HepG2 (cell line): ENCODE measurements around the gene SMARCA2. TPM values are rescaled to one million over a fixed set of nuclear protein-coding genes. Genes with fewer than 3 reads are reported as not detected.

Experiments used
- ATAC-seq: fragments of 200-7000 bp; cut with Tn5 transposase; 3 replicates; pipeline ENCODE4 v1.9.1; 2020; ENCODE audit warnings: mild to moderate bottlenecking, moderate library complexity
- BruUV-seq: library from RNA; stranded (reverse); fragments of 400-500 nt; replicated peaks from 2 replicates; lab custom pipeline; 2021; lab: Mats Ljungman, UMichigan
- CTCF ChIA-PET: fragments of 300-600 bp; formaldehyde crosslinking; extraction: SDS; loops from one replicate; lab custom pipeline; 2021; ENCODE audit warnings: low total read pairs, inconsistent platforms, low intra/inter-chr PET ratio; lab: Yijun Ruan, JAX
- POLR2A ChIA-PET: fragments of 350-600 bp; sonication (Branson Sonifier 250); formaldehyde crosslinking; loops from one replicate; lab custom pipeline; 2020; ENCODE audit warnings: antibody characterized with exemption, inconsistent platforms; lab: Yijun Ruan, JAX
- DNase-seq: peaks from one replicate; pipeline ENCODE4 v3.0.0-alpha.2; 2015; ENCODE audit warnings: low spot score
- FAIRE-seq: peaks from 3 replicates; lab custom pipeline; 2011; peaks lifted over from hg19 to GRCh38; lab: Jason Lieb, UNC
- H2AFZ ChIP-seq: one replicate; pipeline ENCODE4 v1.6.1; 2011; ENCODE audit warnings: low read length, inconsistent platforms
- H3K27ac ChIP-seq: fragments of 300-600 bp; 3 replicates; pipeline ENCODE4 v1.8.0; 2011; ENCODE audit warnings: mixed run types, mild to moderate bottlenecking, mixed read lengths, low read length, inconsistent platforms; ENCODE audit not compliant: insufficient read depth; ENCODE audit errors: extremely low read length
- H3K27me3 ChIP-seq, 2 experiments: fragments of 200-600 bp in 1 of 2; 2 replicates in 1 of 2; 3 replicates in 1 of 2; pipeline versions ENCODE4 v1.6.0 to v1.8.0; 2011; ENCODE audit warnings: low read length in 2 of 2, mild to moderate bottlenecking in 2 of 2, moderate library complexity in 2 of 2, inconsistent platforms in 1 of 2; ENCODE audit not compliant: insufficient read depth in 2 of 2, control insufficient read depth in 1 of 2
- H3K36me3 ChIP-seq, 2 experiments: fragments of 200-600 bp in 1 of 2; replicated peaks in 1 of 2; 2 replicates in 1 of 2; 3 replicates in 1 of 2; pipeline versions ENCODE4 v1.5.1 to v1.8.0; 2011; ENCODE audit warnings: low read length in 2 of 2, inconsistent platforms in 1 of 2; ENCODE audit not compliant: insufficient read depth in 2 of 2, control insufficient read depth in 1 of 2
- H3K4me1 ChIP-seq: 2 replicates; pipeline ENCODE4 v1.5.1; 2012; ENCODE audit warnings: low read length, inconsistent platforms; ENCODE audit not compliant: insufficient read depth
- H3K4me2 ChIP-seq: 2 replicates; pipeline ENCODE4 v1.6.0; 2011; ENCODE audit warnings: low read depth, low read length, inconsistent platforms
- H3K4me3 ChIP-seq, 3 experiments: fragments of 200-600 bp in 1 of 3; sonication (generic), shearing (Covaris generic) in 1 of 3; replicated peaks in 1 of 3; 2 replicates each; pipeline ENCODE4 v1.5.1; 2011 to 2016; ENCODE audit warnings: low read length in 3 of 3, inconsistent platforms in 2 of 3, low read depth in 2 of 3, mild to moderate bottlenecking in 2 of 3, control low read depth in 1 of 3, mixed read lengths in 1 of 3; ENCODE audit not compliant: insufficient read depth in 1 of 3
- H3K79me2 ChIP-seq: one replicate; pipeline ENCODE4 v1.6.1; 2011; ENCODE audit warnings: low read length, inconsistent platforms; ENCODE audit not compliant: insufficient read depth
- H3K9ac ChIP-seq: 2 replicates; pipeline ENCODE4 v1.6.0; 2011; ENCODE audit warnings: mild to moderate bottlenecking, low read depth, low read length, inconsistent platforms; ENCODE audit not compliant: insufficient read depth
- H3K9me3 ChIP-seq: 2 replicates; pipeline ENCODE4 v1.5.1; 2012; ENCODE audit warnings: mild to moderate bottlenecking, low read length
- H4K20me1 ChIP-seq: 2 replicates; pipeline ENCODE4 v1.6.0; 2011; ENCODE audit warnings: inconsistent platforms, mild to moderate bottlenecking, low read length, moderate library complexity; ENCODE audit not compliant: insufficient read depth
- GATAD2A ChIP-seq: IDR thresholded peaks from 2 replicates; pipeline ENCODE4 v1.6.1; 2016
- GLI4 ChIP-seq: sonication (generic); formaldehyde crosslinking; IDR thresholded peaks from 2 replicates; pipeline ENCODE4 v1.5.1; 2020; ENCODE audit warnings: missing genetic modification reagents, mild to moderate bottlenecking, moderate library complexity, borderline replicate concordance
- GMEB1 ChIP-seq: sonication (generic); formaldehyde crosslinking; IDR thresholded peaks from 2 replicates; pipeline ENCODE4 v1.5.1; 2020; ENCODE audit warnings: missing genetic modification reagents, mild to moderate bottlenecking, borderline replicate concordance
- HNF4G ChIP-seq, 2 experiments: sonication (generic) in 1 of 2; formaldehyde crosslinking in 1 of 2; IDR thresholded peaks; 2 replicates each; pipeline versions ENCODE4 v1.4.0 to v1.6.1; 2011 to 2020; ENCODE audit warnings: borderline replicate concordance in 2 of 2, low read depth in 2 of 2, mild to moderate bottlenecking in 2 of 2, low read length in 1 of 2, missing genetic modification reagents in 1 of 2, moderate library complexity in 1 of 2
- NCOA5 ChIP-seq: sonication (generic); formaldehyde crosslinking; IDR thresholded peaks from 2 replicates; pipeline ENCODE4 v1.4.0; 2020; ENCODE audit warnings: missing genetic modification reagents
- NR2F6 ChIP-seq, 2 experiments: IDR thresholded peaks; 2 replicates each; pipeline ENCODE4 v1.6.1; 2016; ENCODE audit warnings: antibody characterized with exemption in 1 of 2, mild to moderate bottlenecking in 1 of 2
- RBM22 ChIP-seq: fragments of 200-400 bp; formaldehyde crosslinking; optimal IDR thresholded peaks from 2 replicates; pipeline ENCODE3; 2017; ENCODE audit warnings: mild to moderate bottlenecking, low read length, moderate library complexity
- REL ChIP-seq: sonication (generic); formaldehyde crosslinking; conservative IDR thresholded peaks from 2 replicates; pipeline ENCODE4 v1.8.0; 2022; ENCODE audit warnings: mild to moderate bottlenecking, missing genetic modification reagents, moderate library complexity
- USF2 ChIP-seq, 2 experiments: sonication (generic) in 1 of 2; formaldehyde crosslinking in 1 of 2; IDR thresholded peaks; 2 replicates each; pipeline versions ENCODE4 v1.5.1 to v1.6.1; 2011 to 2020; ENCODE audit warnings: borderline replicate concordance in 1 of 2, low read depth in 1 of 2, low read length in 1 of 2, mild to moderate bottlenecking in 1 of 2, missing genetic modification reagents in 1 of 2, moderate library complexity in 1 of 2
- YEATS2 ChIP-seq: sonication (generic); formaldehyde crosslinking; IDR thresholded peaks from 2 replicates; pipeline ENCODE4 v1.4.0; 2020; ENCODE audit warnings: missing genetic modification reagents, borderline replicate concordance
- ZNF614 ChIP-seq: IDR thresholded peaks from 2 replicates; pipeline ENCODE4 v1.6.1; 2018; ENCODE audit warnings: missing biosample characterization, missing genetic modification reagents, inconsistent platforms, borderline replicate concordance
- ZNF747 ChIP-seq: sonication (generic); formaldehyde crosslinking; IDR thresholded peaks from 2 replicates; pipeline ENCODE4 v1.8.1; 2023; ENCODE audit warnings: missing genetic modification reagents, mild to moderate bottlenecking, borderline replicate concordance
- WGBS: methylation state at CpG from one replicate; pipeline ENCODE4 v1.1.6; 2017; ENCODE audit warnings: low lambda C conversion rate; 5-methylcytosine and 5-hydroxymethylcytosine counted together
- in situ Hi-C: cut with HindIII; loops from 2 replicates; pipeline ENCODE4 v1.10.0; 2017; ENCODE audit warnings: low pct_unique_long_range_greater_than_20kb; ENCODE audit not compliant: extremely low pct_ligation_motif_present
- intact Hi-C: fragments of 100-400 bp; cut with micrococcal nuclease; formaldehyde crosslinking; loops from one replicate; pipeline ENCODE4 v1.10.0; 2022; ENCODE audit not compliant: unreplicated experiment
- polyA plus RNA-seq, 8 experiments: library from polyadenylated mRNA; depleted of rRNA in 3 of 8; stranded (reverse) in 7 of 8; unstranded in 1 of 8; fragments of >200 nt; fragmentation: Illumina TruSeq in 4 of 8; extraction: Trizol in 4 of 8; gene quantifications; 2 replicates each; pipeline versions ENCODE4 v1.2.1 to v1.2.3, GENCODE V29; 2011 to 2016; ENCODE audit warnings: low read depth in 4 of 8, missing spikeins in 1 of 8, mixed read lengths in 1 of 8; ENCODE audit not compliant: insufficient read depth in 1 of 8
- total RNA-seq, 5 experiments: library from RNA; depleted of rRNA; stranded (reverse); fragments of >200 nt; fragmentation: Illumina TruSeq; extraction: Trizol; gene quantifications; 2 replicates each; pipeline ENCODE4 v1.2.3, GENCODE V29; 2016; ENCODE audit warnings: low read depth in 1 of 5
- TF ChIP-seq, protein P1 (sequence below): sonication (generic); formaldehyde crosslinking; conservative IDR thresholded peaks from 2 replicates; pipeline ENCODE4 v1.4.0; 2020; ENCODE audit warnings: missing genetic modification reagents
- TF ChIP-seq, protein P2 (sequence below): IDR thresholded peaks from 2 replicates; pipeline ENCODE4 v1.6.1; 2018; ENCODE audit warnings: missing genetic modification reagents

Gene SMARCA2
- total and polyA plus RNA-seq, 2 of the 13 experiments (the other 11 are each of a cell fraction or from before 2014, with no cell fraction given) = 22.5 to 23.7 TPM

- TF ChIP-seq ZNF614 (CRISPR knock-in tag) (no peak), REL (CRISPR knock-in tag) (no peak), USF2 (IDR thresholded peaks at IDR 0.05; ENCODE audit: low read depth, low read length) (no peak), USF2 (CRISPR knock-in tag; IDR thresholded peaks at IDR 0.05; ENCODE audit: borderline replicate concordance) (no peak), ZNF747 (CRISPR knock-in tag) (no peak), YEATS2 (CRISPR knock-in tag) (no peak)
- TF ChIP-seq, protein P1, sequence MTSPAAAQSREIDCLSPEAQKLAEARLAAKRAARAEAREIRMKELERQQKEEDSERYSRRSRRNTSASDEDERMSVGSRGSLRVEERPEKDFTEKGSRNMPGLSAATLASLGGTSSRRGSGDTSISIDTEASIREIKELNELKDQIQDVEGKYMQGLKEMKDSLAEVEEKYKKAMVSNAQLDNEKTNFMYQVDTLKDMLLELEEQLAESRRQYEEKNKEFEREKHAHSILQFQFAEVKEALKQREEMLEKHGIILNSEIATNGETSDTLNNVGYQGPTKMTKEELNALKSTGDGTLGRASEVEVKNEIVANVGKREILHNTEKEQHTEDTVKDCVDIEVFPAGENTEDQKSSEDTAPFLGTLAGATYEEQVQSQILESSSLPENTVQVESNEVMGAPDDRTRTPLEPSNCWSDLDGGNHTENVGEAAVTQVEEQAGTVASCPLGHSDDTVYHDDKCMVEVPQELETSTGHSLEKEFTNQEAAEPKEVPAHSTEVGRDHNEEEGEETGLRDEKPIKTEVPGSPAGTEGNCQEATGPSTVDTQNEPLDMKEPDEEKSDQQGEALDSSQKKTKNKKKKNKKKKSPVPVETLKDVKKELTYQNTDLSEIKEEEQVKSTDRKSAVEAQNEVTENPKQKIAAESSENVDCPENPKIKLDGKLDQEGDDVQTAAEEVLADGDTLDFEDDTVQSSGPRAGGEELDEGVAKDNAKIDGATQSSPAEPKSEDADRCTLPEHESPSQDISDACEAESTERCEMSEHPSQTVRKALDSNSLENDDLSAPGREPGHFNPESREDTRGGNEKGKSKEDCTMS (CRISPR knock-in tag) = no peak
Observed at GRCh38 chr9:2178034-2178734, 163.0 kb downstream of the SMARCA2 start (continued).

DNA sequence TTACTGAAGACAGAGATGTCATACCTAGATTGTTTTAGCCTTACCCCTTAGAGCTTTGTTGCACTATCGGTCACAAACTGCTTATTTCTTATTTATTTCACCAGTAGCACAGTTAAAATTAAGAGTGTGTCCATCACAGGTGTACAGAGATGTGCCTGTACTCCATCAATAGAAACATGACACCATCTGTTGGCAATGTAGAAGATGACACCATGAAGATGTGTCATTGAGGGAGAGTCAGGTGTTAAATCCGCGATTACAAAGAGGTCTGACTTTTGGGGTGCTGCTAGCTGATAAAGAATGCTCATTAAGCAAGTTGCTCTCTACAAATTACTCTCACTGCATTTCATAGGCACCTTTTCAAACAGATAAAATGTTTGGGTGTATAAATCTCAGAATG lies 164.4 kb downstream of the SMARCA2 start:
- FAIRE-seq (no peak), ATAC-seq (no peak), DNase-seq (no peak)
- H3K9ac ChIP-seq = no peak overlapping the region
- BruUV-seq = no TSS peak
- no peaks in the 10 kb centered on the region for H4K20me1 ChIP-seq
- in situ Hi-C loops (no loop called here), intact Hi-C loops (no loop called here)
- H3K79me2 ChIP-seq = no peaks in the 10 kb centered on the region
- H3K9me3 ChIP-seq = no peaks in the 10 kb centered on the region
- H3K27ac ChIP-seq = no peak overlapping the region
- H3K36me3 ChIP-seq = no peaks in the 10 kb centered on the region; a peak in 1 of 5 replicates
- no peak overlapping the region for H3K4me3 ChIP-seq
- CTCF ChIA-PET = no interaction called here
- no peak overlapping the region for H3K4me2 ChIP-seq
- 89% methylated on average over 3 of the region's 3 CpGs for WGBS
- H3K27me3 ChIP-seq = no peaks in the 10 kb centered on the region
- POLR2A ChIA-PET = no interaction called here
- H2AFZ ChIP-seq = no peak overlapping the region
- H3K4me1 ChIP-seq = peaks cover 9% of the 10 kb centered on the region
- TF ChIP-seq GLI4 (CRISPR knock-in tag) (no peak), NCOA5 (CRISPR knock-in tag) (no peak), GATAD2A (CRISPR knock-in tag) (no peak), RBM22 (no peak), GMEB1 (CRISPR knock-in tag) (no peak), HNF4G (IDR thresholded peaks at IDR 0.05; ENCODE audit: borderline replicate concordance, low read depth, low read length) (no peak), HNF4G (CRISPR knock-in tag; IDR thresholded peaks at IDR 0.05; ENCODE audit: borderline replicate concordance, low read depth) (no peak), NR2F6 (IDR thresholded peaks at IDR 0.05) (no peak), NR2F6 (CRISPR knock-in tag; IDR thresholded peaks at IDR 0.05) (no peak)
- TF ChIP-seq, protein P2, sequence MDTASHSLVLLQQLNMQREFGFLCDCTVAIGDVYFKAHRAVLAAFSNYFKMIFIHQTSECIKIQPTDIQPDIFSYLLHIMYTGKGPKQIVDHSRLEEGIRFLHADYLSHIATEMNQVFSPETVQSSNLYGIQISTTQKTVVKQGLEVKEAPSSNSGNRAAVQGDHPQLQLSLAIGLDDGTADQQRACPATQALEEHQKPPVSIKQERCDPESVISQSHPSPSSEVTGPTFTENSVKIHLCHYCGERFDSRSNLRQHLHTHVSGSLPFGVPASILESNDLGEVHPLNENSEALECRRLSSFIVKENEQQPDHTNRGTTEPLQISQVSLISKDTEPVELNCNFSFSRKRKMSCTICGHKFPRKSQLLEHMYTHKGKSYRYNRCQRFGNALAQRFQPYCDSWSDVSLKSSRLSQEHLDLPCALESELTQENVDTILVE (CRISPR knock-in tag) = no peak
